ENCODE measurements around the gene PLEKHM3.
"Not testable (repeated sequence)": the region's sequence is repeated elsewhere in the genome, so short reads cannot be mapped to it uniquely, and the experiment has no call there.

Gene PLEKHM3

DNA sequence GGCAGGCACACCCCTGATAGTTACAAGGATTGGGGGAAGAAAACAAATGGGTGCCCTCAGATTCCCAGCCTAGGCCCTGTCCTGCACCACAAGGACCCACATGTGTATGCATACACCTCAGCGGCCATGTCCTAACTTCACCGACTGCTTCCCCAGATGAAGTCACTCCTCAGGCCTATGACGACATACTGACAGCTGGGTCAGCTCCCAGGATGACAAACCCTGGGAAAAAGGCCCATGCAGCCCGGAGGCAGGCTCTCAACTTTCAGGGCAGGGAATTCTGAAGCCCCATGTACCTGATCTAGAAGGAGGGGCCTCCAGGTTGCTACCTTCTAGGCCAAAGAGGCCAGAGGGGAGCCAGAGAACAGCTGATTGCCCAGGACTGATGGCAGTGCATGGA is 11.0 kb upstream of the PLEKHM3 start:
- no peak for DNase-seq (ENCODE audit: low read depth in 2 of 2)

DNA sequence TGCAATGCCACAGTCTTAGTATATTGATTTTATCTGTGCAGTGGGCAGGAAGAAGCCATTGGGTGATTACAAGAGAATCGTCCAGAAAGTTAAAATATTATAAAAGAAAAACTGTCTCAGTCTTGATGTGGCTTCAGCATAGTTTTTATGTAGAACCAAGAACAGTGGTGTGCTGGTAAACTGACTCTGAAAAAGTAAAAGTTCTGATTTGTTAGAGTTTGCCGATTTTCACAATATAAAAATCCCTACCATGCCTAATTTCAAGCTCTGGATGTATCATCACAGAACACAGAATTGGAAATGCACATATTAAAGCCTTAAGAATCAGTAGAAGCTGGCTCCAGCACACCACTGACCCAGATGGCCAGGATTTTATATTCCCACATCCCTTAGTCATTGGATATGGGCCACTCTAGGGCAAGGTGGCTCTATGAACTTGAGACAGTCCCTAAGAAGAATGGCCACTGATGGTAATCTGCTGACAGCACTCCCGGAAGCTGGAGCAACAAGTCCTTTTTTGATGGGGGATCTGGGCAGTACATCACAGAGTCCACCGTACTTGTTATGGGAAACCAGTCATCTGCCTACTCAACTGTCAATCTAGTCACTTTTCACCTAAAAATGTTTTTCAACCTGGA is 9.3 kb upstream of the PLEKHM3 start:
- no peak for DNase-seq (ENCODE audit: low read depth in 2 of 2)

- no peak for DNase-seq (ENCODE audit: low read depth in 2 of 2)
These were observed 8.6 kb upstream of the PLEKHM3 start for GRCh38 chr2:208033701-208034502.

DNA sequence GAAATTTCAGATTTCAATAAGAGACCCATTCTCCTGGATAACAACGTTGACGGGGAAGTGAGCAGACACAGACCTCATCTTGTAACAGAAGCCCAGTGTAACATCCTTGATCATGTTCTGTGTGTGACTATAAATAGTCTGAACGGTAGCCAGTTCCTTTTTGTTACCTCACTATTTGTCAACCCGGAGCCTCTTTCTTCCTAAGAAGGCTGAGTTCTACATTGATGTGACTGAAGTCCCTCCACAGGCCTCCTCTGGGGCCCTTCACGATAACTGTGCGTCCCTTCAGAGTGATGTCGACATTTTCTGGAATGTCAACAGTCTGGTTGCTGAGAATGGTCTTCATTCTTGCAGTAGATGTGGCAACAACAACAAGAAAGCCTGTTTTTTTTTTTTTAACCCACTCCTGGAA is 6.3 kb upstream of the PLEKHM3 start:
- no peak for DNase-seq (ENCODE audit: low read depth in 2 of 2)

- DNase-seq (ENCODE audit: low read depth in 2 of 2): peak; percentile 2 to 29
These were observed 472 bp upstream of the PLEKHM3 start for GRCh38 chr2:208025814-208026184.

DNA sequence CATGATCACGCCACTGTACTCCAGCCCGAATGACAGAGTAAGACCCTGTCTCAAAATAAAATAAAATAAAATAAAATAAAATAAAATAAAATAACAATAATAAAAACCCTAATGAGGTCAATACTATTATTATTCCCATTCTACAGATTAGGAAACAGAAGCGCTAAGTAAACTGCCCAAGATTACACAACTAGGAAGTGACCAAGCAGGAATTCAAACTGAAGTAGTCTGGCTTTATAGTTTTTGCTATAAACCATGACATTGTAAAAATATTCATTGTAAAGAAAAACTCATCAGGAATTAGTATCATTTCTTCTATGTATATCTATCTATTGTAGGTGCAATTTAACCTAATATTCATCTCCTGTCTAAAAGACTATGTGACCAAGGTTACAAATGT is 1.2 kb downstream of the PLEKHM3 start:
- no peak for DNase-seq (ENCODE audit: low read depth in 2 of 2)

DNA sequence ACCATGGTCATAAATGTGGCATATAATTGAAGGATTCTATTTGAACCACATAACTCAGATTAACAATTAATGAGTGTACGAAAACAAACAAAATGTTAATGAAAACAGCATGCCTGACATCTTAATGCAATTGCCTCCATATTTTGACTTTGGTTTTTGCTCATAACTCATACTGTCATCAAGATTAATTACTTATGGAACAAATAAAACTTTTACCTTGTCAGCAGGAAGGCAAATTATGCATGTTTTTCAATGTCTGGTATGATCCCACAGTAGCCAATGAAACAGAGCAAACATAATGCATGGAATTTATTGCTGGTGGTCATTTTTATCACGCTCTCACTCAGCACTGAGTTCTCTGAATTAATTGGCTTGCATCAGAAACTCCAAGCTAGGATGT is 5.1 kb downstream of the PLEKHM3 start:
- no peak for DNase-seq (ENCODE audit: low read depth in 2 of 2)

DNA sequence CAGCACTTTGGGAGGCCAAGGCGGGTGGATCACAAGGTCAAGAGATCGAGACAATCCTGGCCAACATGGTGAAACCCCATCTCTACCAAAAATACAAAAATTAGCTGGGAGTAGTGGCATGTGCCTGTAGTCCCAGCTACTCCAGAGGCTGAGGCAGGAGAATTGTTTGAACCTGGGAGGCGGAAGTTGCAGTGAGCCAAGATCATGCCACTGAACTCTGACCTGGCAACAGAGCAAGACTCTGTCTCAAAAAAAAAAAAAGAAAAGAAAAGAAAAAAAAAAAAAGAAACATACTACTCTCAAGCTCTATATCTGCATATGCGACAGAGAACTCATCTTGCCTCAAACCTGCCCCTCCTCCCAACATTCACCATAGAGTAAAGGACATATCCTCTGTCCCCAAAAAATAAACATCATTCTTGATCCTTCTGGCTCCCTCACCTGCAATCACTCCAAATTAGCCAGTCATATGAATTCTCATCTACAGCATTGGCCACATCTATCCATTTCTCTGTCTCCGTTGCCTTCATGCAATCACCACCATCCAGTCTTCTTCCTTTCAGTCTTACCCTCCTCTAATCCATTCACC is 7.1 kb downstream of the PLEKHM3 start:
- not testable (repeated sequence) for DNase-seq (ENCODE audit: low read depth in 2 of 2)

- DNase-seq (ENCODE audit: low read depth in 2 of 2): no peak
These were observed 7.6 kb downstream of the PLEKHM3 start for GRCh38 chr2:208017721-208018120.

DNA sequence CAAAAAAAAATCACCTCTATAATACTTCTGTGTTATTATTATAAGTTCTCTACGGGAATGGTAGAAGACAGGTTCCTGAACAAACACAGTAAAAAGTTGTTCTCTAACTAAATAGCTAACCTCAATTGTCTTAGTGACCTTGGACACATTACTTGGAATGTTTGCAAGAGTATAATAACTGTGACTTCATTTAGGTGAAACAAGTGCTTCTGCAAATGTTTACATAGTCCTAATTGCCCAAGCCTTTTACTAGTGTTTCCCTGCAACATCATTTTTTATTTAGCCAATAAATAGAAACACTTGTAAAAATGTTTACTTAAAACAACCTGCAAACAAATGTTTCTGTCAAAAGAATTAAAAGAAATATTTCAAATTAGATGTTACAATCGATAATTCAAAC is 9.9 kb downstream of the PLEKHM3 start:
- no peak for DNase-seq (ENCODE audit: low read depth in 2 of 2)

DNA sequence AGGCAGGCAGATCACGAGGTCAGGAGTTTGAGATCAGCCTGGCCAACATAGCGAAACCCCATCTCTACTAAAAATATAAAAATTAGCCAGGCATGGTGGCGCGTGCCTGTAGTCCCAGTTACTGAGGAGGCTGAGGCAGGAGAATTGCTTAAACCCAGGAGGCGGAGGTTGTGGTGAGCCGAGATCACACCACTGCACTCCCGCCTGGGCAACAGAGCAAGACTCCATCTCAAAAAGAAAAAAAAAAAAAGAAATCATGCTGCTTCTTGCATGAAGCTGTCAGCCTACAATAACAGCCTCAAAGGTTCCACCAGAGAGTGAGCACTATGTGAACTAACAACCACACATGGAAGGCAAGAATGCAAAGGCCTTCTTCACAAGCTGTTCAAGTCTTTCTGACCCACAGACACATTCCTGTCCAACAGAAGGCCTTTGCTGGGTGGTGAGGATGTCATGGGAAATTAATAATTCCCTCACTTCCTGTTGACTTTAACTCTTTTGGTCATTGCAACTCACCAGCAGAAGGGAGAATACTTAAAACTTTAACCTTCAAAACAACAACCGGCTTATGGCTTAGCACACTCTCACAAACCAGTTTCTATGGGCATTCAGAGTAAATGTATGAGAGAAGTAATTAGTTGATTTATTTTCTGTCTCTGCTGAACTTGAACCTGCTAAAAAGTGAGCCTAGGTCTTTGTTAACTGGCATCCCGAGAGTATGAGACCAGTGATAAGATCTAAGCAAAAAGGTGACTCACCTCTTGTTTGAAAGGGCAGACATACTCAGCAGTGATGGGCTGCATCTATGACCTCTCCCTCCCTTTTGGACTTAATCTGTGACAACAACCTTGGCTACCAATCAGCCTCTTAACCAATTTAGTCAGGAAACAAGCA is 11.8 kb downstream of the PLEKHM3 start:
- DNase-seq (ENCODE audit: low read depth in 2 of 2): no peak

- DNase-seq (ENCODE audit: low read depth in 2 of 2): no peak
These were observed 12.9 kb downstream of the PLEKHM3 start for GRCh38 chr2:208012449-208012848.

DNA sequence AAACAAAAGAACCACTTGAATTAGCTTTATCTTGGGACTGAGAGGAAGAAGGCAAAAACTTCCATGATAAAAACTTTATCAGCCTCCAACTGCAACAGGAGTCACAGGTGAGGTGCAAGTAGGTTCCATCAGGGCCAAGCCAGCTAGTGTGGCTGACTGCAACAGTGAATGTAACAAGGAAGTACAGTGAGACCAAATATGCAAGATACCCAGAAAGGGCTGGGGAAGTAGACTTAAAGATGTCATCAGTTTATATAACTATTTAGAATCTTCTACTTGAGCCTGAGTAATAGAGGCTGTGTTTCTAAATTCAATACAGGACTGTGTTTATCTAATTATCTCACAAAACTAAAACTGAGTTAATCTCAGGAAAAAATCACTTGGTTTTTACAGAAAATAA is 14.8 kb downstream of the PLEKHM3 start:
- no peak for DNase-seq (ENCODE audit: low read depth in 2 of 2)

- DNase-seq (ENCODE audit: low read depth in 2 of 2): no peak
These were observed 18.5 kb downstream of the PLEKHM3 start for GRCh38 chr2:208006833-208007232.

DNA sequence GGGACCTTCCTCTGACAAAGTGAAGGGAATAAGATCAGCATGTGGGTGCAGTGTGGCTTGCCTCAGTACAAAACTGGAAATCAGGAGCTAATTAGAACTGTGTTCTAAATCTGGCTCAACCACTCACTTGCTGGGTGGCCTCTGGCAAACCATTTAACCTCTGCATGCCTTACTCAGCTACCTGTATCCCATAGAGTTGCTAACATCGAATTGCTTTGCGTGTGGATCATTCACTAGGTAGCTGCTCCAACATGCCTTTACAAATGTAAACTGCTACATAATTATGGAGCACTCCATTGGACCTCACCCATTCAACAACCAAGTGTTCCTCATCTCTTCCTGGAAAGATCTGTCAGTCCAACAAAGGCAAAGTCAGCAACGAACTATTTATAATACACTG is 19.0 kb downstream of the PLEKHM3 start:
- DNase-seq (ENCODE audit: low read depth in 2 of 2): no peak

DNA sequence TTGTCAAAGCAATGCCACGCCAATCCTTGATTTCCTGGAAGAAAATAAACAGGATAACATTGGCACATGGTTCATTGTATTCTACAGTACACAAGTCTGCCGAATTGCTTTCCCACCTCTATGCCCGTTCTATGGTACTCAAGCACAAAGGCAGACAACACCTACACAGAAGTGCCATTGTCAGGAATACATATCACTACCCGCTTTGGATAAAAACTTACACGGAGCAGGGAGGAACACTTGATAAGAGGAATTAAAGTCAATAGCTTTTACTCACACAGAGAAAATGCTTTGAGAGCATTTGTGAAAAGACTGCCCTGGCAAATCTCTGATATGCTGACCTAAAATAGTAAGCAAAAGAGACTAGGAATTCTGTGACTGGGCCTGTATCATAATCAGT is 23.4 kb downstream of the PLEKHM3 start:
- DNase-seq (ENCODE audit: low read depth in 2 of 2): no peak

- no peak for DNase-seq (ENCODE audit: low read depth in 2 of 2)
These were observed 24.5 kb downstream of the PLEKHM3 start for GRCh38 chr2:208000701-208001395.

DNA sequence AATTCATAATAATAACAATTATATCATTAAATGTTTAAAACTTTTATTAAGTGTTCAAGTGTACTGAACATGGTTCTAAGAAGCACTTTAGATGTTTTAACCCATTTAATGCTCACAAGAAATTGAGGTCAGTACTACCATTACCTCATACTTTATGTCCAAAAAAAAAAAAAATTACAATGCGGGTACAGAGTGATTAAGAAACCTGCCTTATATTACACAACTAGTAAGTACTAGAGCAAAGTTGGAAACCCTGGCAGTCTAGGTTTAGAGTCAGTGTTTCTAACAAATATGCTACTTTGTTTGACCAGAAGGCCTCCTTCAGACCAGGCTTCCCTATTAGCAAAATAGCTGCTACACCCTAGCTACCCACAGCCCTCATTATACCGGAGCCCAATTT is 28.5 kb downstream of the PLEKHM3 start:
- no peak for DNase-seq (ENCODE audit: low read depth in 2 of 2)

- DNase-seq (ENCODE audit: low read depth in 2 of 2): no peak
These were observed 29.4 kb downstream of the PLEKHM3 start for GRCh38 chr2:207995887-207996286.

- no peak for DNase-seq (ENCODE audit: low read depth in 2 of 2)
These were observed 32.1 kb downstream of the PLEKHM3 start for GRCh38 chr2:207993151-207993763.

DNA sequence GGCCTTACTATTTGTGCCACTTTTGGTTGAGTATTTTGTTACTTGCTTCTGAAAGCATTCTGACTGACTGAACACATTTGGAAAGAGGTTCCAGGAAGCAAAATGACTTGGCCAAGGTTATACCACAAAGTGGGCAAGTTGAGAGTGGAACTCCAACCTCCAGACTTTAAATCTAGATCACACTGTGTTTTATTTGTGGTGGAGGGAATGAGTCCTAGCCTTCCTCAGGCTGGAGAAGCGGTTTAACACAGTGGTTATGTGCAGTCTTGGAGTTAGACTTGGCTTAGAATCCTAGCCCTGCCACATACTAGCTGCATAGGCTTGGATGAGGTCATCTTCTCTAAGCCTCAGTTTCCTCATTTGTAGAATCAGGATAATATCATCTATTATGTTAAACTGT is 33.4 kb downstream of the PLEKHM3 start:
- no peak for DNase-seq (ENCODE audit: low read depth in 2 of 2)

Measured in stimulated activated CD4-positive, alpha-beta T cell treated with anti-CD3 and anti-CD28 coated beads, Interleukin-12 subunit alpha, Interleukin-12 subunit beta, amount 100 ng/mL, for 24 hours (primary cell).